Right atrium auricular region (tissue), 2 donors: ENCODE measurements around the gene HOXD13. TPM values are rescaled to one million over a fixed set of nuclear protein-coding genes. Genes with fewer than 3 reads are reported as not detected.

Experiments
- DNase-seq: peaks from one replicate; pipeline ENCODE4 v3.0.0-alpha.2; 2019; ENCODE audit warnings: low spot score
- H3K27ac ChIP-seq, 2 donors: fragments of 200-600 bp; sonication (generic); 1 replicate in 1 of 2; 2 replicates in 1 of 2; pipeline ENCODE4 v1.5.1; 2016 to 2019
- H3K27me3 ChIP-seq, 2 donors: fragments of 200-600 bp; sonication (generic); one replicate each; pipeline versions ENCODE4 v1.5.1 to v1.6.0; 2017 to 2019
- H3K36me3 ChIP-seq: fragments of 200-600 bp; sonication (generic); one replicate; pipeline ENCODE4 v1.5.1; 2016
- H3K4me1 ChIP-seq, 2 donors: fragments of 200-600 bp; sonication (generic); one replicate each; pipeline versions ENCODE4 v1.5.1 to v1.6.0; 2017 to 2019
- H3K4me3 ChIP-seq, 2 donors: fragments of 200-600 bp; sonication (generic); 1 replicate in 1 of 2; 2 replicates in 1 of 2; pipeline ENCODE4 v1.5.1; 2017 to 2019; ENCODE audit warnings: mild to moderate bottlenecking in 1 of 2, moderate library complexity in 1 of 2
- H3K9me3 ChIP-seq, 2 donors: fragments of 200-600 bp; sonication (generic); one replicate each; pipeline ENCODE4 v1.5.1; 2019
- total RNA-seq, 2 donors: library from RNA; depleted of rRNA; stranded (reverse); fragments of >200 nt; gene quantifications; one replicate each; pipeline ENCODE4 v1.1.0, GENCODE V29; 2016
- TF ChIP-seq, protein P1 (sequence below), 2 donors: fragments of 200-600 bp; sonication (generic); IDR thresholded peaks; one replicate each; pipeline ENCODE4 v1.5.1; 2019; ENCODE audit warnings: antibody characterized with exemption in 2 of 2

Gene HOXD13
- total RNA-seq, 2 donors from 2014 or later: not detected

DNA sequence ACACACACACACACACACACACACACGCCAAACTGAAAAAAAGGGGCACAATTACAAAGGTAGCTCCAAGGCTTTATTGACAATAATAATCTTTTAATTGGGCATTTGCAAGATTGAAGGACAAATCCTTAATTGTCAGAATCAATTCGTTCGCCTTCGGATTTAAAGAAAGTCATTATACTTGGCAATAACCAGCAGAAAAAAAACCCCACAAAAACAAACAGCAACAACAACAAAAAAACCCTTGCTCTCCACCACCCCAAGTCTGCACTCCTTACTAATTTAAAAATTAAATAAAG, 35.2 kb downstream of the HOXD13 start:
- Histone ChIP-seq H3K9me3 (no peaks in the 10 kb centered on the region), H3K4me3 (no peak overlapping the region), H3K4me1 (peaks cover 0 to 30% of the 10 kb centered on the region in 2 donors), H3K36me3 (no peaks in the 10 kb centered on the region), H3K27me3 (peaks cover 51 to 70% of the 10 kb centered on the region in 2 donors), H3K27ac (no peak overlapping the region)
- TF ChIP-seq, protein P1, sequence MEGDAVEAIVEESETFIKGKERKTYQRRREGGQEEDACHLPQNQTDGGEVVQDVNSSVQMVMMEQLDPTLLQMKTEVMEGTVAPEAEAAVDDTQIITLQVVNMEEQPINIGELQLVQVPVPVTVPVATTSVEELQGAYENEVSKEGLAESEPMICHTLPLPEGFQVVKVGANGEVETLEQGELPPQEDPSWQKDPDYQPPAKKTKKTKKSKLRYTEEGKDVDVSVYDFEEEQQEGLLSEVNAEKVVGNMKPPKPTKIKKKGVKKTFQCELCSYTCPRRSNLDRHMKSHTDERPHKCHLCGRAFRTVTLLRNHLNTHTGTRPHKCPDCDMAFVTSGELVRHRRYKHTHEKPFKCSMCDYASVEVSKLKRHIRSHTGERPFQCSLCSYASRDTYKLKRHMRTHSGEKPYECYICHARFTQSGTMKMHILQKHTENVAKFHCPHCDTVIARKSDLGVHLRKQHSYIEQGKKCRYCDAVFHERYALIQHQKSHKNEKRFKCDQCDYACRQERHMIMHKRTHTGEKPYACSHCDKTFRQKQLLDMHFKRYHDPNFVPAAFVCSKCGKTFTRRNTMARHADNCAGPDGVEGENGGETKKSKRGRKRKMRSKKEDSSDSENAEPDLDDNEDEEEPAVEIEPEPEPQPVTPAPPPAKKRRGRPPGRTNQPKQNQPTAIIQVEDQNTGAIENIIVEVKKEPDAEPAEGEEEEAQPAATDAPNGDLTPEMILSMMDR (IDR thresholded peaks at IDR 0.05): no peak
- DNase-seq: no peak

DNA sequence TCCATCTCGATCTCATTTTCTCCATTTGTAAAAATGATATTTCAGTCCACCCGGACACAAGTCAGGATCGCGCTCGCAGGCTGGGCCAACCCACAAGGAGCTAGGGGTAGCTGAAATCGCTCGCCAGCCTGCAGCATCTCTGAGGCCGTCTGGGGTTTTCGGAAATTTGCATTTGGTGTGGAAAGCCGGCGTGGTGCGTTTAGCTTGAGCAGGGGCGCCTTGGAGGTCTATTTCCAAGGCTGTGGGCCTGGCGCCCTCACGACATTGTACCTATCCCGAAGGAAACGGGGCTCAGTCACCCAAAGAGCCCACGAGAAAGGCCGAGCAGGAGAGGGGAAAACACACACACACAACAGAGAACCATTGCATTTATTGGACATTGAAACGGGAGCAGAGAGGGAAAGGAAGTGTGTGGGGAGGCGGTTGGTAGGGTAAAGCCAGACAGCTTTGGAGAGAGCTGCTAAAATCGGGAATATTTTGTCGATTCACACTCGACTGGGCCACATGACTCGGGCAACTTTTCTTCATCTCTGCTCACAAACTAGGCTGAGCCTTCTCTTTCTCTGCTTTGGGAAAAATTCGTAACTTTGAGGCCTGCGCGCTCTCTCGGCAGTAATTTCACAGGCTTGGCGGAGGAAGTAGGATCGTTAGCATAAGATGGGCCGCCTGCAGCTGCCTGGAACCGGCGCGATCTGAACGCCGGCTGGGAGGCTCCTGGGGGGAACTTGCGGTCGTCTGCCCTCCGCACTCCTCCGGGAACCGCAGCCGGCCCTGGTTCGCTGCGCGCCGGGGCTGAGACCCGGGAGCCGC, 35.9 kb downstream of the HOXD13 start:
- Histone ChIP-seq H3K27ac (peak overlapping the region in 1 of 2 donors; percentile 26), H3K36me3 (no peaks in the 10 kb centered on the region), H3K9me3 (no peaks in the 10 kb centered on the region), H3K27me3 (peaks cover 54 to 69% of the 10 kb centered on the region in 2 donors), H3K4me1 (peaks cover 0 to 24% of the 10 kb centered on the region in 2 donors), H3K4me3 (peak overlapping the region in 1 of 2 donors; percentile 52)
- TF ChIP-seq, protein P1 (IDR thresholded peaks at IDR 0.05): no peak
- no peak for DNase-seq

DNA sequence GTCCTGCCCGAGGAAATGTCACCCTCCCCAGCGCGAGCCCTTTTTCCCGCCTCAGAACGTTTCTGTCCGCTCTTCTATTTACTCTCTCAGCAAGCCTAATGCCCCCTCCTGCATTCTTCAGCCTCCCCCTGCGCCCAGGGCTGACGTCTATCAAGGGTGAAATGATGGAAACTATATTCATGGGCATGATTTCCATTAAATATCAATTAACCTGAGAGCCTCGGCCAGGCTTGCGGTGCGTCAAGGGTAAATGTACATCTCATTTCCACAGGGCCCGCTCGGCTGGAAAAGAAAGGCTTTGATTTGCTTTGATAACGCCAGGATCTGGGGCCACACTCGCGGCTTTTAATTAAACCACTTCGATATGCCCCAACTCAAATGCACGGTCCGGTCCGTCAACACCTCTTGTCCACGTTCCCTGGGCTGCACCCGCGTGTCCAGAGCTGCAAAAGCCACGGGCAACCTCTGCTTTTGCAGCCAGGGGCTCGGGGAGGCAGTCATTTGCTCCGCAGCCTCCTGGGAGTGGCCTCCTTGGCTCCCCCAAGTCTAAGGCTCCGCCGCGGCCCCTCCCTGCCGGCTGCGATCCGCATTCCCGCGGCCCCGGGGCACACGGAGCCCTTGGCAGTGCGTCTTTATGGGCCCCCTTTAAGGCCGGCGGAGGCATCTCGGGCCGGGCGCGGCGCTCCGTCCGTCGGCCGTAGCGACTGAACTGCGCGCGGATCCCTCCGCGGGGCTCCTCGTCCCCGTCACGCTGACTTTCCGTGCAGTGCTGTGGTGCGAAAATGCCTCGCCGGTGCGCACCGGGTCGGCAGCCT, 36.7 kb downstream of the HOXD13 start, which contains the start of gene HOXD8:
HOXD8 (plus strand) TSS at position 724 of the 815 bp plus-strand sequence. CDS start 662 bp downstream, outside the sequence.
- peaks cover 48 to 63% of the 10 kb centered on the region in 2 donors for H3K27me3 ChIP-seq
- TF ChIP-seq, protein P1 (IDR thresholded peaks at IDR 0.05): no peak
- H3K27ac ChIP-seq: peak within 1 kb of the TSS; percentile 60 to 79
- H3K9me3 ChIP-seq: no peaks in the 10 kb centered on the region
- H3K4me1 ChIP-seq: peaks cover 0 to 23% of the 10 kb centered on the region in 2 donors
- peak within 1 kb of the TSS; percentile 38 to 52 for H3K4me3 ChIP-seq
- no peak for DNase-seq
- H3K36me3 ChIP-seq: no peaks in the 10 kb centered on the region

DNA sequence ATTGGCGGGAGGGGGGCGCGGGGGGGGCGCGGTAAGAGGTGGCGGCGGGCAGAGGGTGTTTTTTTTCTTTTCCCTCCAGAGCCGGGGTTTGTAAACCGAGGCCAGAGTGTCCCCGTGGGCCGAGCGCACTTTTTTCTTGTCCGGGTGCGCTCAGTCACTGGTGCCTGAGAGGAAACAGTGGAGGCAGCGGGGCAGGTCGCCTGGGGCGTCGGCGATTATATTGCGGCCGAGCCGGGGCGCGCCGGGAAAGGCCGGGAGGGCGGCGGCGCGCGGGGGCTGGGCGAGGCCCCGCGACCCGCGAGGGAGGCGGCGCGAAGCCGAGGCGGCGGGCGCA, 37.3 kb downstream of the HOXD13 start:
- H3K27ac ChIP-seq: peak overlapping the region; percentile 60 to 79
- no peaks in the 10 kb centered on the region for H3K36me3 ChIP-seq
- TF ChIP-seq, protein P1 (IDR thresholded peaks at IDR 0.05): no peak
- H3K4me3 ChIP-seq: peak overlapping the region; percentile 15 to 52
- H3K4me1 ChIP-seq: peaks cover 0 to 23% of the 10 kb centered on the region in 2 donors
- no peak for DNase-seq
- H3K27me3 ChIP-seq: peaks cover 44 to 61% of the 10 kb centered on the region in 2 donors
- H3K9me3 ChIP-seq: no peaks in the 10 kb centered on the region

DNA sequence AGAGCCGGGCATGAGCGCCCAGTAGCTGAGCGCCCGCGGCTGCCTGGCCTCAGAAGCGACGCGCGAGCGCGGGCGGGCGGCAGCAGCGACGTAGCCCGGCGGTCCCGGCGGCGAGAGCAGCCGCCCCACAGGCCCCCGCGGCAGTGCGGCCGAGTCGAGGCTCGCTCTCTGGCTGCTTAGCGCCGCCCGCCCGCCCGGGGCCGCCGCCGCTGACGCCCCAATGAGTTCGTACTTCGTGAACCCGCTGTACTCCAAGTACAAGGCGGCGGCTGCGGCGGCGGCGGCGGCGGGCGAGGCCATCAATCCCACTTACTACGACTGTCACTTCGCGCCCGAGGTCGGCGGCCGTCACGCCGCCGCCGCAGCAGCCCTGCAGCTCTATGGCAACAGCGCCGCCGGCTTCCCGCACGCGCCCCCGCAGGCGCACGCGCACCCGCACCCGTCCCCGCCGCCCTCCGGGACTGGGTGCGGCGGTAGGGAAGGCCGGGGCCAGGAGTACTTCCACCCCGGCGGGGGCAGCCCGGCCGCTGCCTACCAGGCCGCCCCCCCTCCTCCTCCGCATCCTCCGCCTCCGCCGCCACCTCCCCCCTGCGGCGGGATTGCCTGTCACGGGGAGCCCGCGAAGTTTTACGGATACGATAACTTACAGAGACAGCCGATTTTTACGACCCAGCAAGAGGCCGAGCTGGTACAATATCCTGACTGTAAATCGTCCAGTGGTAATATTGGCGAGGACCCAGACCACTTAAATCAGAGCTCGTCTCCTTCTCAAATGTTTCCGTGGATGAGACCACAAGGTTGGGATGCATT, 37.8 kb downstream of the HOXD13 start:
- no peak for DNase-seq
- Histone ChIP-seq H3K4me3 (peak overlapping the region; percentile 38 to 52), H3K27me3 (peaks cover 42 to 56% of the 10 kb centered on the region in 2 donors), H3K9me3 (no peaks in the 10 kb centered on the region), H3K36me3 (no peaks in the 10 kb centered on the region), H3K27ac (peak overlapping the region; percentile 52 to 79), H3K4me1 (peaks cover 0 to 23% of the 10 kb centered on the region in 2 donors)
- TF ChIP-seq, protein P1 (IDR thresholded peaks at IDR 0.05): peak in 1 of 2 donors; percentile 20
